GM12878 (cell line): ENCODE results near the gene GALNT17.

Source experiments
- EZH2 ChIP-seq: IDR thresholded peaks from 2 replicates; pipeline ENCODE4 v1.6.1; 2012; ENCODE audit warnings: low read depth, mild to moderate bottlenecking, control low read depth, inconsistent platforms, low read length, borderline replicate concordance; ENCODE audit not compliant: control insufficient read depth
- RFX5 ChIP-seq: IDR thresholded peaks from 2 replicates; pipeline ENCODE4 v1.6.1; 2011; ENCODE audit warnings: low read depth, low read length, improper control_type of control experiment
- TF ChIP-seq, protein P1 (sequence below), 3 experiments: IDR thresholded peaks in 2 of 3; conservative IDR thresholded peaks in 1 of 3; 2 replicates each; pipeline ENCODE4 v1.5.1; 2011; ENCODE audit warnings: low read depth in 3 of 3, low read length in 3 of 3, mild to moderate bottlenecking in 3 of 3, control low read depth in 2 of 3, moderate library complexity in 2 of 3, inconsistent platforms in 1 of 3, mixed read lengths in 1 of 3; ENCODE audit not compliant: control insufficient read depth in 2 of 3, insufficient read depth in 1 of 3; ENCODE audit errors: extremely low read depth in 1 of 3

DNA sequence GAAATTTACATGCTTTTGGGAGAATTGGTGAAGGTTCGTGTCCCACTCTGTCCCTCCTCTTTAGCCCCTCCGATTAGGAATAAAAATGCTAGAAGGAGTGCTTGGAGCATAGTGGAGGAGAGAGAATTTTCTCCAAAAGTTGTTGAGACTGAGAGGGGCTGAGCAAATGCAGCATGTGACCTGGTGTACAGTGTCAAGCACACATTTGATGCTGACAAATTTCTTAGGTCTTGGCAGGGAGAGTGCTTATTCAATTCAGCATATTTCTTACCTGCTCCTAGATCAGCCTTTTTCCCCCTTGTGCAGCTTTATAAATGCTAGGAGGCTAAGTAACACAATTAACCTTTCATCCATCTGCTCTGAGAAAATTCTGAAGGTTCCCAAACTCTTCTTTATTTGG, 189.0 kb downstream of the GALNT17 start:
- TF ChIP-seq RFX5 (no peak), EZH2 (no peak)
- TF ChIP-seq, protein P1, sequence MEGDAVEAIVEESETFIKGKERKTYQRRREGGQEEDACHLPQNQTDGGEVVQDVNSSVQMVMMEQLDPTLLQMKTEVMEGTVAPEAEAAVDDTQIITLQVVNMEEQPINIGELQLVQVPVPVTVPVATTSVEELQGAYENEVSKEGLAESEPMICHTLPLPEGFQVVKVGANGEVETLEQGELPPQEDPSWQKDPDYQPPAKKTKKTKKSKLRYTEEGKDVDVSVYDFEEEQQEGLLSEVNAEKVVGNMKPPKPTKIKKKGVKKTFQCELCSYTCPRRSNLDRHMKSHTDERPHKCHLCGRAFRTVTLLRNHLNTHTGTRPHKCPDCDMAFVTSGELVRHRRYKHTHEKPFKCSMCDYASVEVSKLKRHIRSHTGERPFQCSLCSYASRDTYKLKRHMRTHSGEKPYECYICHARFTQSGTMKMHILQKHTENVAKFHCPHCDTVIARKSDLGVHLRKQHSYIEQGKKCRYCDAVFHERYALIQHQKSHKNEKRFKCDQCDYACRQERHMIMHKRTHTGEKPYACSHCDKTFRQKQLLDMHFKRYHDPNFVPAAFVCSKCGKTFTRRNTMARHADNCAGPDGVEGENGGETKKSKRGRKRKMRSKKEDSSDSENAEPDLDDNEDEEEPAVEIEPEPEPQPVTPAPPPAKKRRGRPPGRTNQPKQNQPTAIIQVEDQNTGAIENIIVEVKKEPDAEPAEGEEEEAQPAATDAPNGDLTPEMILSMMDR (IDR thresholded peaks at IDR 0.05 in 2 of 3, conservative IDR thresholded peaks at IDR 0.05 in 1 of 3; ENCODE audit: control insufficient read depth in 2 of 3, extremely low read depth in 1 of 3, insufficient read depth in 1 of 3, low read depth in 3 of 3, low read length in 3 of 3): no peak
